CD14-positive monocyte (primary cell): ENCODE results near the gene RYR3. TPM values are rescaled to one million over a fixed set of nuclear protein-coding genes. Genes with fewer than 3 reads are reported as not detected.
"Not testable (repeated sequence)": the region's sequence is repeated elsewhere in the genome, so short reads cannot be mapped to it uniquely, and the experiment has no call there.

Experiments
- DNase-seq, 3 donors: peaks; one replicate each; pipeline ENCODE4 v3.0.0-alpha.2; 2011 to 2022
- H2AFZ ChIP-seq: 2 replicates; pipeline ENCODE4 v1.6.0; 2012; ENCODE audit warnings: mild to moderate bottlenecking, low read depth, low read length, inconsistent platforms; ENCODE audit not compliant: insufficient read depth, poor library complexity, severe bottlenecking
- H3K27ac ChIP-seq, 2 donors: 1 replicate in 1 of 2; 2 replicates in 1 of 2; pipeline ENCODE4 v1.5.1; 2012 to 2013; ENCODE audit warnings: low read length in 2 of 2, control low read depth in 1 of 2, inconsistent platforms in 1 of 2, low read depth in 1 of 2, mild to moderate bottlenecking in 1 of 2
- H3K27me3 ChIP-seq, 2 donors: one replicate each; pipeline versions ENCODE4 v1.6.0 to v1.6.1; 2011 to 2013; ENCODE audit warnings: low read length in 2 of 2; ENCODE audit not compliant: control insufficient read depth in 2 of 2, insufficient read depth in 2 of 2
- H3K36me3 ChIP-seq, 2 donors: replicated peaks in 1 of 2; 1 replicate in 1 of 2; 2 replicates in 1 of 2; pipeline versions ENCODE4 v1.5.1 to v1.6.1; 2012 to 2013; ENCODE audit warnings: low read length in 2 of 2, control low read depth in 1 of 2, inconsistent platforms in 1 of 2, mild to moderate bottlenecking in 1 of 2; ENCODE audit not compliant: insufficient read depth in 2 of 2, control insufficient read depth in 1 of 2
- H3K4me1 ChIP-seq, 2 donors: 1 replicate in 1 of 2; 2 replicates in 1 of 2; pipeline versions ENCODE4 v1.5.1 to v1.6.1; 2012 to 2013; ENCODE audit warnings: low read length in 2 of 2, control low read depth in 1 of 2, inconsistent platforms in 1 of 2, mild to moderate bottlenecking in 1 of 2, moderate library complexity in 1 of 2; ENCODE audit not compliant: insufficient read depth in 2 of 2, control insufficient read depth in 1 of 2
- H3K4me2 ChIP-seq: replicated peaks from 2 replicates; pipeline ENCODE3; 2012; ENCODE audit warnings: low read length, moderate library complexity, mild to moderate bottlenecking; ENCODE audit not compliant: poor library complexity, severe bottlenecking; ENCODE audit errors: extremely low read depth
- H3K4me3 ChIP-seq, 3 experiments: fragments of 200-600 bp in 1 of 3; sonication (generic) in 1 of 3; replicated peaks in 1 of 3; 1 replicate in 2 of 3; 2 replicates in 1 of 3; pipeline ENCODE4 v1.5.1; 2011 to 2013; ENCODE audit warnings: low read length in 3 of 3, mild to moderate bottlenecking in 3 of 3, control low read depth in 2 of 3, low read depth in 2 of 3, inconsistent platforms in 1 of 3, moderate library complexity in 1 of 3
- H3K79me2 ChIP-seq: 2 replicates; pipeline ENCODE4 v1.6.0; 2012; ENCODE audit warnings: mild to moderate bottlenecking, control low read depth, inconsistent platforms, low read length, moderate library complexity; ENCODE audit not compliant: insufficient read depth
- H3K9ac ChIP-seq: 2 replicates; pipeline ENCODE4 v1.6.0; 2017; ENCODE audit warnings: low read length, mild to moderate bottlenecking; ENCODE audit not compliant: insufficient read depth, poor library complexity, severe bottlenecking
- H3K9me3 ChIP-seq, 2 donors: replicated peaks in 1 of 2; 1 replicate in 1 of 2; 2 replicates in 1 of 2; pipeline versions ENCODE4 v1.5.1 to v1.6.1; 2012 to 2013; ENCODE audit warnings: low read length in 2 of 2, control low read depth in 1 of 2; ENCODE audit not compliant: control insufficient read depth in 1 of 2, insufficient read depth in 1 of 2
- H4K20me1 ChIP-seq: 2 replicates; pipeline ENCODE4 v1.6.0; 2012; ENCODE audit warnings: mild to moderate bottlenecking, low read length, control low read depth, moderate library complexity; ENCODE audit not compliant: insufficient read depth
- H3K27ac Mint-ChIP-seq, 7 donors: one replicate each; pipeline ENCODE4 v1.8.0; 2020; ENCODE audit warnings: mild to moderate bottlenecking in 7 of 7, mixed read lengths in 7 of 7, moderate library complexity in 6 of 7, inconsistent platforms in 2 of 7
- H3K27me3 Mint-ChIP-seq, 3 donors: one replicate each; pipeline ENCODE4 v1.8.0; 2021 to 2022; ENCODE audit warnings: low read depth in 3 of 3, mild to moderate bottlenecking in 3 of 3, mixed read lengths in 3 of 3, moderate library complexity in 3 of 3, inconsistent platforms in 1 of 3
- H3K36me3 Mint-ChIP-seq, 2 donors: one replicate each; pipeline ENCODE4 v1.8.0; 2020; ENCODE audit warnings: mixed read lengths in 2 of 2, inconsistent platforms in 1 of 2, mild to moderate bottlenecking in 1 of 2
- H3K4me1 Mint-ChIP-seq: one replicate; pipeline ENCODE4 v1.8.0; 2020; ENCODE audit warnings: mild to moderate bottlenecking, mixed read lengths
- H3K4me3 Mint-ChIP-seq, 2 donors: one replicate each; pipeline ENCODE4 v1.8.0; 2020; ENCODE audit warnings: mild to moderate bottlenecking in 2 of 2, mixed read lengths in 2 of 2, moderate library complexity in 1 of 2
- H3K9me3 Mint-ChIP-seq, 7 donors: one replicate each; pipeline ENCODE4 v1.8.0; 2020 to 2022; ENCODE audit warnings: mixed read lengths in 7 of 7, mild to moderate bottlenecking in 6 of 7, moderate library complexity in 6 of 7, inconsistent platforms in 2 of 7
- WGBS: methylation state at CpG from one replicate; pipeline ENCODE4 v1.1.5; 2013; ENCODE audit warnings: missing lambda C conversion rate; ENCODE audit not compliant: insufficient coverage; 5-methylcytosine and 5-hydroxymethylcytosine counted together
- intact Hi-C, 2 donors: fragments of 100-400 bp; cut with micrococcal nuclease; formaldehyde crosslinking; loops; one replicate each; pipeline versions ENCODE4 v1.15.0 to v1.15.1; 2023
- polyA plus RNA-seq, 3 donors: library from polyadenylated mRNA; depleted of rRNA in 1 of 3; unstranded in 2 of 3; stranded (reverse) in 1 of 3; fragments of 300-500 nt in 2 of 3; fragments of >200 nt in 1 of 3; fragmentation: Illumina TruSeq in 2 of 3; gene quantifications; 1 replicate in 2 of 3; 2 replicates in 1 of 3; pipeline ENCODE4 v1.2.3, GENCODE V29; 2012 to 2021
- TF ChIP-seq, protein P1 (sequence below): fragments of 200-600 bp; IDR thresholded peaks from one replicate; pipeline ENCODE4 v1.8.0; 2022; ENCODE audit warnings: antibody characterized with exemption, mild to moderate bottlenecking

Gene RYR3
- polyA plus RNA-seq, 3 donors = not detected

DNA sequence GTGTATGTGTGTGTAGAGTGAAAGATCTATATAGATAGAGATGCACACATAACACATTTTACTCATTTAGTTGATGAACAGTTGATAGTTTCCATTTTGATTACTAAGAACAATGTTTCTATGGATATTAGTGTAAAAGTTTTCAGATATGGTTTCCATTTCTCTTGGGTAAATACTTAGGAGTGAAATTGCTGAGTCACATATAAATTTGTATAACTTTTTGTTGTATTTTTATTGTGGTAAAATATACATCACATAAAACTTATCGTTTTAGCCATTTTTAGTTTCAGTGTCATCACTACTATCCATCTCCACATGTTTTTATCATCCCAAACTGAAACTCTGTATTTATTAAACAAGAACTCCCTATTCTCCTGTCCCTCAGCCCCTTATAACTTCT, 258.3 kb downstream of the RYR3 start:
- no peaks in the 10 kb centered on the region for H3K79me2 ChIP-seq
- no peaks in the 10 kb centered on the region for H3K36me3 ChIP-seq
- H3K4me3 ChIP-seq = no peak overlapping the region
- no peaks in the 10 kb centered on the region for H3K4me1 Mint-ChIP-seq
- TF ChIP-seq, protein P1, sequence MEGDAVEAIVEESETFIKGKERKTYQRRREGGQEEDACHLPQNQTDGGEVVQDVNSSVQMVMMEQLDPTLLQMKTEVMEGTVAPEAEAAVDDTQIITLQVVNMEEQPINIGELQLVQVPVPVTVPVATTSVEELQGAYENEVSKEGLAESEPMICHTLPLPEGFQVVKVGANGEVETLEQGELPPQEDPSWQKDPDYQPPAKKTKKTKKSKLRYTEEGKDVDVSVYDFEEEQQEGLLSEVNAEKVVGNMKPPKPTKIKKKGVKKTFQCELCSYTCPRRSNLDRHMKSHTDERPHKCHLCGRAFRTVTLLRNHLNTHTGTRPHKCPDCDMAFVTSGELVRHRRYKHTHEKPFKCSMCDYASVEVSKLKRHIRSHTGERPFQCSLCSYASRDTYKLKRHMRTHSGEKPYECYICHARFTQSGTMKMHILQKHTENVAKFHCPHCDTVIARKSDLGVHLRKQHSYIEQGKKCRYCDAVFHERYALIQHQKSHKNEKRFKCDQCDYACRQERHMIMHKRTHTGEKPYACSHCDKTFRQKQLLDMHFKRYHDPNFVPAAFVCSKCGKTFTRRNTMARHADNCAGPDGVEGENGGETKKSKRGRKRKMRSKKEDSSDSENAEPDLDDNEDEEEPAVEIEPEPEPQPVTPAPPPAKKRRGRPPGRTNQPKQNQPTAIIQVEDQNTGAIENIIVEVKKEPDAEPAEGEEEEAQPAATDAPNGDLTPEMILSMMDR = no peak
- H3K27ac Mint-ChIP-seq = no peak overlapping the region
- intact Hi-C loops = no loop called here
- WGBS = no CpG with 5 or more reads among the region's 1 CpG
- no peaks in the 10 kb centered on the region for H4K20me1 ChIP-seq
- H3K27me3 Mint-ChIP-seq = no peaks in the 10 kb centered on the region
- no peak overlapping the region for H3K4me3 Mint-ChIP-seq
- H3K9ac ChIP-seq = no peak overlapping the region
- H2AFZ ChIP-seq = no peak overlapping the region
- H3K27ac ChIP-seq = no peak overlapping the region
- peaks cover 0 to 3% of the 10 kb centered on the region in 2 donors for H3K9me3 ChIP-seq
- DNase-seq = no peak
- no peaks in the 10 kb centered on the region for H3K4me1 ChIP-seq
- H3K4me2 ChIP-seq = no peak overlapping the region
- H3K27me3 ChIP-seq = no peaks in the 10 kb centered on the region
- H3K9me3 Mint-ChIP-seq = peaks cover 0 to 9% (median 1%) of the 10 kb centered on the region in 7 donors
- no peaks in the 10 kb centered on the region for H3K36me3 Mint-ChIP-seq

DNA sequence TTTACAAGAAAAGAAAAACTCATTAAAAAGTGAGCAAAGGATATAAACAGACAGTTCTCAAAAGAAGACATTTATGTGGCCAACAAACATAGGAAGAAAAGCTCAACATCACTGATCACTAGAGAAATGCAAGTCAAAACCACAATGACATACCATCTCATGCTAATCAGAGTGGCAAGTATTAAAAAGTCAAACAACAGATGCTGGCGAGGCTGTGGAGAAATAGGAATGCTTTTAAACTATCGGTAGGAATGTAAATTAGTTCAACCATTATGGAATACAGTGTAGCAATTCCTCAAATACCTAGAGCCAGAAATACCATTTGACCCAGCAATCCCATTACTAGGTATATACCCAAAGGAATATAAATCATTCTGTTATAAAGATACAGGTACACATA, 267.1 kb downstream of the RYR3 start:
- H3K9me3 ChIP-seq, H3K4me1 Mint-ChIP-seq, H4K20me1 ChIP-seq, DNase-seq, H3K27ac ChIP-seq, H3K36me3 ChIP-seq, H3K9me3 Mint-ChIP-seq, H3K4me1 ChIP-seq, H3K27me3 ChIP-seq, H2AFZ ChIP-seq, H3K79me2 ChIP-seq, H3K27ac Mint-ChIP-seq, H3K27me3 Mint-ChIP-seq, H3K4me2 ChIP-seq, H3K9ac ChIP-seq, intact Hi-C loops, H3K4me3 Mint-ChIP-seq, H3K4me3 ChIP-seq, H3K36me3 Mint-ChIP-seq: not testable (repeated sequence)
- no CpG with 5 or more reads among the region's 2 CpGs for WGBS
